NT2/D1 (cell line): ENCODE results near the gene SYNGR4.

ENCODE experiments used
- DNase-seq: peaks from one replicate; pipeline ENCODE4 v3.0.0-alpha.2; 2011; ENCODE audit warnings: low read depth, low spot score
- H3K27me3 ChIP-seq: 2 replicates; pipeline ENCODE4 v1.6.0; 2011; ENCODE audit warnings: mild to moderate bottlenecking; ENCODE audit not compliant: insufficient read length, insufficient read depth
- H3K36me3 ChIP-seq: 2 replicates; pipeline ENCODE4 v1.6.1; 2011; ENCODE audit warnings: mild to moderate bottlenecking, low read length, mixed read lengths; ENCODE audit not compliant: insufficient read depth, insufficient read length
- H3K4me1 ChIP-seq: 2 replicates; pipeline ENCODE4 v1.5.1; 2011; ENCODE audit not compliant: insufficient read depth, insufficient read length
- H3K4me3 ChIP-seq: 2 replicates; pipeline ENCODE4 v1.5.1; 2011; ENCODE audit warnings: low read depth; ENCODE audit not compliant: insufficient read length
- H3K9ac ChIP-seq: 2 replicates; pipeline ENCODE4 v1.6.0; 2011; ENCODE audit warnings: low read depth; ENCODE audit not compliant: insufficient read length
- H3K9me3 ChIP-seq: 2 replicates; pipeline ENCODE4 v1.5.1; 2011; ENCODE audit warnings: mild to moderate bottlenecking, low read length; ENCODE audit not compliant: insufficient read depth
- SUZ12 ChIP-seq: IDR thresholded peaks from 2 replicates; pipeline ENCODE4 v1.6.1; 2011; ENCODE audit not compliant: insufficient read length, insufficient read depth; ENCODE audit errors: extremely low read depth
- YY1 ChIP-seq: IDR thresholded peaks from 2 replicates; pipeline ENCODE4 v1.6.1; 2011; ENCODE audit not compliant: insufficient read length, insufficient read depth
- ZNF274 ChIP-seq: IDR thresholded peaks from 2 replicates; pipeline ENCODE4 v1.6.1; 2011; ENCODE audit warnings: mild to moderate bottlenecking, low read depth, low read length

Gene SYNGR4

GRCh38 chr19:48321622-48322591 lies 42.3 kb upstream of the SYNGR4 start:
- Histone ChIP-seq H3K9ac (peak overlapping the region; percentile 91), H3K27me3 (no peaks in the 10 kb centered on the region), H3K36me3 (peaks cover under 1% of the 10 kb centered on the region), H3K9me3 (no peaks in the 10 kb centered on the region), H3K4me3 (peak overlapping the region; percentile 62), H3K4me1 (peaks cover 4% of the 10 kb centered on the region)
- TF ChIP-seq SUZ12 = no peak
- peak; percentile 72 for DNase-seq

- peak; percentile 55 for DNase-seq
- Histone ChIP-seq H3K9ac (peak within 1 kb of the TSS; percentile 74), H3K36me3 (peaks cover 22% of the 10 kb centered on the region), H3K4me1 (peaks cover 1% of the 10 kb centered on the region), H3K4me3 (peak within 1 kb of the TSS; percentile 51), H3K27me3 (no peaks in the 10 kb centered on the region), H3K9me3 (no peaks in the 10 kb centered on the region; the same call in 1 of the 2 replicates)
- TF ChIP-seq SUZ12 (no peak), ZNF274 (no peak), YY1 (no peak)
Observed at GRCh38 chr19:48325265-48325910, 38.8 kb upstream of the SYNGR4 start, which contains the start of gene EMP3. Gene EMP3, plus strand, starts transcription at chr19:48325552. Its CDS starts 1,293 bp downstream, at chr19:48326845.

GRCh38 chr19:48329167-48329891 lies 34.8 kb upstream of the SYNGR4 start:
- DNase-seq = no peak
- no peaks in the 10 kb centered on the region; the same call in 1 of the 2 replicates for H3K9me3 ChIP-seq
- H3K4me1 ChIP-seq = peaks cover 2% of the 10 kb centered on the region
- peaks cover 31% of the 10 kb centered on the region for H3K36me3 ChIP-seq
- H3K27me3 ChIP-seq = no peaks in the 10 kb centered on the region
- no peak overlapping the region for H3K4me3 ChIP-seq
- peak overlapping the region; percentile 12 for H3K9ac ChIP-seq
- TF ChIP-seq YY1 (no peak), ZNF274 (no peak), SUZ12 (no peak)

DNA sequence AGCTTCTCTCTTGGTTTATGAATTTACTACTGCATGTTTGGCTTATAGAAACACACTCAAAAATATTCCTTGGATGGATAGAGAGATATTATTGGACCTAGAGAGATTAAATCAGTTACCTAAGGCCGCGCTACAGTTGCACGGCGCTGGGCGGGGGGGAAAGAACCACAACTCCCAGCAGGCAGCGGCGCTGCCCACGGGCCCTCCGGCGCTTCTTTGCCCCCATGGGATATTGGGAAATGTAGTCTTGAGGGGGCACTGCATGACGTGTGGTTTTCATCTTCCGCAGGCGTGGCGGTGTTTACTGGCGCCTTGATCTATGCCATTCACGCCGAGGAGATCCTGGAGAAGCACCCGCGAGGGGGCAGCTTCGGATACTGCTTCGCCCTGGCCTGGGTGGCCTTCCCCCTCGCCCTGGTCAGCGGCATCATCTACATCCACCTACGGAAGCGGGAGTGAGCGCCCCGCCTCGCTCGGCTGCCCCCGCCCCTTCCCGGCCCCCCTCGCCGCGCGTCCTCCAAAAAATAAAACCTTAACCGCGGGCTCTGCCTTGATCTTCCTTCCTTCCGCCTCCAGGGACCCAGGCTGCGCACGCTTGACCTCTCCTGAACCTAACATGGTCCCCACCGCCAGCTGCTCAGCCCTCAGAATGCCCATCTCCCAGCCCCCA lies 34.0 kb upstream of the SYNGR4 start:
- Histone ChIP-seq H3K9me3 (no peaks in the 10 kb centered on the region; the same call in 1 of the 2 replicates), H3K4me3 (no peak overlapping the region), H3K36me3 (peaks cover 31% of the 10 kb centered on the region), H3K27me3 (no peaks in the 10 kb centered on the region), H3K9ac (no peak overlapping the region), H3K4me1 (peaks cover 2% of the 10 kb centered on the region)
- no peak for TF ChIP-seq YY1
- TF ChIP-seq SUZ12 = no peak
- no peak for TF ChIP-seq ZNF274
- no peak for DNase-seq

- peaks cover 2% of the 10 kb centered on the region for H3K4me1 ChIP-seq
- H3K36me3 ChIP-seq = peaks cover 26% of the 10 kb centered on the region
- DNase-seq = no peak
- no peak overlapping the region for H3K9ac ChIP-seq
- no peak overlapping the region for H3K4me3 ChIP-seq
- H3K27me3 ChIP-seq = no peaks in the 10 kb centered on the region
- H3K9me3 ChIP-seq = no peaks in the 10 kb centered on the region; the same call in 1 of the 2 replicates
- no peak for TF ChIP-seq YY1
- TF ChIP-seq SUZ12 = no peak
- no peak for TF ChIP-seq ZNF274
Observed at GRCh38 chr19:48332351-48332661, 31.9 kb upstream of the SYNGR4 start.

GRCh38 chr19:48332662-48333466 lies 31.3 kb upstream of the SYNGR4 start:
- peaks cover 2% of the 10 kb centered on the region for H3K4me1 ChIP-seq
- DNase-seq = no peak
- H3K4me3 ChIP-seq = no peak overlapping the region
- peaks cover 22% of the 10 kb centered on the region for H3K36me3 ChIP-seq
- no peak overlapping the region for H3K9ac ChIP-seq
- TF ChIP-seq ZNF274 (no peak), YY1 (no peak), SUZ12 (no peak)
- H3K9me3 ChIP-seq = no peaks in the 10 kb centered on the region; the same call in 1 of the 2 replicates
- H3K27me3 ChIP-seq = no peaks in the 10 kb centered on the region
